GM10266 (cell line): ENCODE results near the gene UBE2U.
A peak's percentile ranks its signal among the peaks of the same experiment; 100 is the strongest.

Source experiments
- DNase-seq: peaks from one replicate; pipeline ENCODE4 v3.0.0; 2012; ENCODE audit errors: extremely low spot score
- CTCF ChIP-seq: IDR thresholded peaks from 2 replicates; pipeline ENCODE4 v1.5.1; 2012; ENCODE audit warnings: mild to moderate bottlenecking, low read depth; ENCODE audit not compliant: control insufficient read depth, insufficient read depth; ENCODE audit errors: missing control alignments

UBE2U gene

GRCh38 chr1:64268653-64269557 is 65.5 kb downstream of the UBE2U start:
- peak; percentile 44 for DNase-seq
- TF ChIP-seq CTCF, result peak; percentile 79

GRCh38 chr1:64269558-64269884 is 66.1 kb downstream of the UBE2U start:
- TF ChIP-seq CTCF, result no peak
- DNase-seq, result no peak

GRCh38 chr1:64280001-64280400 is 76.6 kb downstream of the UBE2U start:
- TF ChIP-seq CTCF, result no peak
- no peak for DNase-seq

DNA sequence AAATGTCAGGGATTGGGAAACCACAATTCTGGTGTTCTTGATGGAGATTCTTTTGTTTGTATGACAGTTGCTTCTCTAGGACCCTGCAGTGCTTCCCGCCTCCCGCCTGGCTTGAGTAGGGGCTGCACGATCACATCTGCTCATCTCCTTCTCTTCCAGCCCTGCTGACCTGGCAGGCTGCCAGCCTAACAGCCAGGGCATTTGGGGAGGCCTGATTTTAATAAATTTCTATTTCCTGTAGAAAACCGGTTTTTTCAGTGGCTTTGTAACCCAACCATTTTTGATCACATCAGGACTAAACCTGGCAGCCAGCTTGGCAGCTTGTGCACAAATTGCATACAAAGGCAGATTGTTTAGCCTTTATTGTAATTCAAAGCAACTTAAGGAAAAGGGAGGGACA is 78.9 kb downstream of the UBE2U start:
- no peak for TF ChIP-seq CTCF
- no peak for DNase-seq

DNA sequence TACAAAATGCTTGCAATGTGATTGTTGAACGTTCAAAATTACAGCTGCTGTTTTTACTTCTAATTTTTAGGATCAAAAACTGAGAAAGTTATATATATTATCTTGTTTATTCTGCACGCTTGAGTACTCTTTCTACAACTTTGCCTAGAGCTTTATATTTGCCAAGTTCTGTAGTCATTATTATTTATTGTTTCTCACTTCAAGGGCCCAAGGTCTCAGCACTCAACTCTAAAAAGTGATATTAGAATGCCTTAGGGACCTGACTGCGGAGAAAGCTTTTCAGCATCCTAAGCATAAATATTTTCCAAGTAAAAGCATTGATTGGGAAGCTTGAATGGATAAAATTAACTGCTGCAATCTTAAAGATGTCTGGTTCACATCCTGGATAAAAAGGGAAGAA is 83.6 kb downstream of the UBE2U start:
- no peak for TF ChIP-seq CTCF
- DNase-seq, result no peak

GRCh38 chr1:64290420-64290819 is 87.0 kb downstream of the UBE2U start:
- TF ChIP-seq CTCF, result no peak

DNA sequence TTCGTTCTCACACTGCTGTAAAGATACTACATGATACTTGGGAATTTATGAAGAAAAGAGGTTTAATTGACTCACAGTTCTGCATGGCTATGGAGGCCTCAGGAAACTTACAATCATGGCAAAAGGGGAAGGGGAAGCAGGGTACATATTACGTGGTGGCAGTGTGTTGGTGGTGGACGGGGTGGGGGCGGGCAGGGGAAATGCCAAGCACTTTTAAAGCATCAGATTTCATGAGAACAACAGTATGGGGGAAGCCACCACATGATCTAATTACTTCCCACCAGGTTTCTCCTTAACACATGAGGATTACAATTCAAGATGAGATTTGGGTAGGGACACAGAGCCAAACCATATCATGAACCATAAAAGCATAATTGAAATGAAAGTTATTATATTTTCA is 88.5 kb downstream of the UBE2U start:
- no peak for TF ChIP-seq CTCF

More at GRCh38 chr1:64290420-64290819, 87.0 kb downstream of the UBE2U start:
- no peak for DNase-seq

More for the DNA sequence above, 88.5 kb downstream of the UBE2U start:
- no peak for DNase-seq
